A673 (cell line): ENCODE results near the gene DOCK8.

Experiments used
- EZH2 ChIP-seq: fragments of 200-600 bp; sonication (generic); IDR thresholded peaks from 2 replicates; pipeline ENCODE4 v1.6.1; 2017; ENCODE audit warnings: borderline replicate concordance, low read depth, mild to moderate bottlenecking, mixed read lengths, antibody characterized with exemption, low read length; ENCODE audit not compliant: poor library complexity, severe bottlenecking
- TF ChIP-seq, protein P1 (sequence below): fragments of 300-800, 200-600 bp; sonication (generic); conservative IDR thresholded peaks from 2 replicates; pipeline ENCODE4 v1.5.1; 2017; ENCODE audit warnings: low read depth, mild to moderate bottlenecking, antibody characterized with exemption, low read length, moderate library complexity, mixed read lengths

DNA sequence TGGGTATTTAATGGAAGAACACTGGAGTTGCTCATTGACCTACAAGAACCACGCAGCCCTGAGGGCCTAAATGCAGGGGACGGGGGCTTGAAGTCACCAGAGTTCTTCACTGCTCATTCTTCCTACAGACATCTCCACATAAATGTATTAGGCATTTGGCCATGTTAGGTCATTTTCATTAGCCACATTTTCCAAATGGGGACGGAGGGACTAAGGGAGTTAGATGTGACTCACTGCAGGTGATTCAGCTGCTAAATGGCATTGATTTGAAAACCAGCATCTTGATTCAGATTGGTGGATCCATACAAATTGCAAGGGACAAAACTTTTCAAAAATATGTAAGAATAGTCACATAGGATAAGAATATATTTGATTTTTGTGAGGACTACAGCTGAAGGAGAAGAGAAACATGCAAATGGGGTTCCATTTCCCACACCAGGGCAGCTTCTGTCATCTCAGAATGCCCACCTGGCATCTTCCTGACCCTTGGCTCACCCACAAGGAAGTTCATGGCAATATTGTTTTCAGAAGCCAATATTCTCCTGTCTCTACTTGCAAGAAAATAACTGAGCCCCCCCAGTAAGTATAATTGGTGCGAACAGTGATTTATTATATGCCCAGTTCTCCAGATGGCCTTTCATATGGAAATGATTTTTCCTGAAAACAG is 264.8 kb downstream of the DOCK8 start:
- TF ChIP-seq, protein P1, sequence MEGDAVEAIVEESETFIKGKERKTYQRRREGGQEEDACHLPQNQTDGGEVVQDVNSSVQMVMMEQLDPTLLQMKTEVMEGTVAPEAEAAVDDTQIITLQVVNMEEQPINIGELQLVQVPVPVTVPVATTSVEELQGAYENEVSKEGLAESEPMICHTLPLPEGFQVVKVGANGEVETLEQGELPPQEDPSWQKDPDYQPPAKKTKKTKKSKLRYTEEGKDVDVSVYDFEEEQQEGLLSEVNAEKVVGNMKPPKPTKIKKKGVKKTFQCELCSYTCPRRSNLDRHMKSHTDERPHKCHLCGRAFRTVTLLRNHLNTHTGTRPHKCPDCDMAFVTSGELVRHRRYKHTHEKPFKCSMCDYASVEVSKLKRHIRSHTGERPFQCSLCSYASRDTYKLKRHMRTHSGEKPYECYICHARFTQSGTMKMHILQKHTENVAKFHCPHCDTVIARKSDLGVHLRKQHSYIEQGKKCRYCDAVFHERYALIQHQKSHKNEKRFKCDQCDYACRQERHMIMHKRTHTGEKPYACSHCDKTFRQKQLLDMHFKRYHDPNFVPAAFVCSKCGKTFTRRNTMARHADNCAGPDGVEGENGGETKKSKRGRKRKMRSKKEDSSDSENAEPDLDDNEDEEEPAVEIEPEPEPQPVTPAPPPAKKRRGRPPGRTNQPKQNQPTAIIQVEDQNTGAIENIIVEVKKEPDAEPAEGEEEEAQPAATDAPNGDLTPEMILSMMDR, result no peak
- no peak for TF ChIP-seq EZH2
